Measurements from ENCODE around the gene LTC4S. TPM values are rescaled to one million over a fixed set of nuclear protein-coding genes. Genes with fewer than 3 reads are reported as not detected.

LTC4S gene
- total RNA-seq, 1 donor from 2014 or later = 2.6 TPM

GRCh38 chr5:179827680-179828079 is 33.9 kb downstream of the LTC4S start:
- Mint-ChIP-seq H3K4me3 (no peak overlapping the region), H3K9me3 (no peaks in the 10 kb centered on the region), H3K36me3 (ENCODE audit: low read depth) (peaks cover 96% of the 10 kb centered on the region), H3K27me3 (no peaks in the 10 kb centered on the region), H3K4me1 (peaks cover 35% of the 10 kb centered on the region), H3K27ac (peak overlapping the region; percentile 56)
- DNase-seq (no peak), ATAC-seq (ENCODE audit: low read depth) (peak; percentile 82)
- POLR2A ChIA-PET = interaction anchor here (0.7 to 1.1 kb wide), 4 partner anchors 9 to 32 kb away, joined by 3 to 6 read pairs (median 3); no protein-coding TSS in a partner anchor
- CTCF ChIA-PET = interaction anchor here (1.0 to 1.1 kb wide), 3 partner anchors 26 to 146 kb away, joined by 3 to 12 read pairs (median 3); no protein-coding TSS in a partner anchor
- intact Hi-C loops (cut with micrococcal nuclease) = no loop called here
- no peak for TF ChIP-seq CTCF (IDR thresholded peaks at IDR 0.05)

- no peak for TF ChIP-seq CTCF (IDR thresholded peaks at IDR 0.05)
- no peak overlapping the region for H3K4me3 Mint-ChIP-seq
- H3K4me1 Mint-ChIP-seq = peaks cover 27% of the 10 kb centered on the region
- intact Hi-C loops (cut with micrococcal nuclease) = no loop called here
- DNase-seq (no peak), ATAC-seq (ENCODE audit: low read depth) (no peak)
- ChIA-PET CTCF (no interaction called here), POLR2A (interaction anchor here (1.0 kb wide), 1 partner anchor 26 kb away, joined by 7 read pairs; no protein-coding TSS in a partner anchor)
- H3K27me3 Mint-ChIP-seq = no peaks in the 10 kb centered on the region
- no peaks in the 10 kb centered on the region for H3K9me3 Mint-ChIP-seq
- H3K27ac Mint-ChIP-seq = no peak overlapping the region
- H3K36me3 Mint-ChIP-seq (ENCODE audit: low read depth) = peaks cover 96% of the 10 kb centered on the region
These were observed 35.1 kb downstream of the LTC4S start for GRCh38 chr5:179828756-179829421.

- H3K9me3 Mint-ChIP-seq = no peaks in the 10 kb centered on the region
These were observed 36.1 kb downstream of the LTC4S start for GRCh38 chr5:179829732-179830435.

GRCh38 chr5:179830818-179831468 is 37.2 kb downstream of the LTC4S start:
- TF ChIP-seq CTCF (IDR thresholded peaks at IDR 0.05) = no peak
- Mint-ChIP-seq H3K9me3 (no peaks in the 10 kb centered on the region), H3K27me3 (no peaks in the 10 kb centered on the region), H3K4me3 (no peak overlapping the region), H3K4me1 (peaks cover 21% of the 10 kb centered on the region), H3K36me3 (ENCODE audit: low read depth) (peaks cover 83% of the 10 kb centered on the region), H3K27ac (no peak overlapping the region)
- ATAC-seq (ENCODE audit: low read depth) (no peak), DNase-seq (no peak)
- intact Hi-C loops (cut with micrococcal nuclease) = no loop called here
- POLR2A ChIA-PET = interaction anchor here (0.6 kb wide), 1 partner anchor 12 kb away, joined by 8 read pairs; no protein-coding TSS in a partner anchor
- CTCF ChIA-PET = interaction anchor here (1.7 kb wide), 1 partner anchor 29 kb away, joined by 5 read pairs; no protein-coding TSS in a partner anchor

More at GRCh38 chr5:179829732-179830435, 36.1 kb downstream of the LTC4S start:
- TF ChIP-seq CTCF (IDR thresholded peaks at IDR 0.05) = no peak
- intact Hi-C loops (cut with micrococcal nuclease) = no loop called here
- peaks cover 87% of the 10 kb centered on the region for H3K36me3 Mint-ChIP-seq (ENCODE audit: low read depth)
- no peak overlapping the region for H3K4me3 Mint-ChIP-seq
- ATAC-seq (ENCODE audit: low read depth) (no peak), DNase-seq (no peak)
- no peaks in the 10 kb centered on the region for H3K27me3 Mint-ChIP-seq
- peak overlapping the region; percentile 12 for H3K27ac Mint-ChIP-seq
- ChIA-PET POLR2A (interaction anchor here (0.6 kb wide), 1 partner anchor 17 kb away, joined by 8 read pairs; no protein-coding TSS in a partner anchor), CTCF (interaction anchor here (1.7 kb wide), 1 partner anchor 28 kb away, joined by 5 read pairs; no protein-coding TSS in a partner anchor)
- peaks cover 22% of the 10 kb centered on the region for H3K4me1 Mint-ChIP-seq
